Measurements from ENCODE around the gene RAB22A. TPM values are rescaled to one million over a fixed set of nuclear protein-coding genes. Genes with fewer than 3 reads are reported as not detected.
A peak's percentile ranks its signal among the peaks of the same experiment; 100 is the strongest.

RAB22A gene
- total RNA-seq, 1 experiment from 2014 or later: 18.4 TPM

DNA sequence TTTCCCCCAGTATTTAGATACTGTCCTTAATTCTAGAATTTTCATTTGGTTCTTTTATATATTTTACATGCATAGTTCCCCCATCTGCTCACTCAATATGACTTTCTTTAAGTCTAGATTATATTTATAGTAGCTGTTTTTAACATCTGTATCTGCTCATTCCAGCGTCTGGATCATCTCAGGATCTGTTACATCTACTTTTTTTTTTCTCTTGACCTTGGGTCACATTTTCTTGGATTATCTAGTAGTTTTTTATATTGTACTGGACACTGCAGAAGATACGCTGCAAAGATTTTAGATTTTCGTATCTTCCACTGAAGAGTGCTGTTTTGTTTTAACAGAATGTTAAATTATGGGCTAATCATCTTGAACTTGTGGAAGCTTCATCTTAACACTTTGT is 20.7 kb downstream of the RAB22A start:
- ChIA-PET POLR2A (interaction anchor here (0.7 to 1.0 kb wide), 2 partner anchors 9 to 12 kb away, joined by 3 read pairs; no protein-coding TSS in a partner anchor), CTCF (interaction anchor here (0.6 to 0.7 kb wide), 3 partner anchors 10 to 1220 kb away, joined by 3 to 4 read pairs (median 3); no protein-coding TSS in a partner anchor)
- no peaks in the 10 kb centered on the region for H3K9me3 Mint-ChIP-seq (ENCODE audit: unreplicated experiment)
- TF ChIP-seq, protein P1, sequence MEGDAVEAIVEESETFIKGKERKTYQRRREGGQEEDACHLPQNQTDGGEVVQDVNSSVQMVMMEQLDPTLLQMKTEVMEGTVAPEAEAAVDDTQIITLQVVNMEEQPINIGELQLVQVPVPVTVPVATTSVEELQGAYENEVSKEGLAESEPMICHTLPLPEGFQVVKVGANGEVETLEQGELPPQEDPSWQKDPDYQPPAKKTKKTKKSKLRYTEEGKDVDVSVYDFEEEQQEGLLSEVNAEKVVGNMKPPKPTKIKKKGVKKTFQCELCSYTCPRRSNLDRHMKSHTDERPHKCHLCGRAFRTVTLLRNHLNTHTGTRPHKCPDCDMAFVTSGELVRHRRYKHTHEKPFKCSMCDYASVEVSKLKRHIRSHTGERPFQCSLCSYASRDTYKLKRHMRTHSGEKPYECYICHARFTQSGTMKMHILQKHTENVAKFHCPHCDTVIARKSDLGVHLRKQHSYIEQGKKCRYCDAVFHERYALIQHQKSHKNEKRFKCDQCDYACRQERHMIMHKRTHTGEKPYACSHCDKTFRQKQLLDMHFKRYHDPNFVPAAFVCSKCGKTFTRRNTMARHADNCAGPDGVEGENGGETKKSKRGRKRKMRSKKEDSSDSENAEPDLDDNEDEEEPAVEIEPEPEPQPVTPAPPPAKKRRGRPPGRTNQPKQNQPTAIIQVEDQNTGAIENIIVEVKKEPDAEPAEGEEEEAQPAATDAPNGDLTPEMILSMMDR (IDR thresholded peaks at IDR 0.05; ENCODE audit: unreplicated experiment): no peak
- BruUV-seq (replicated peaks): no TSS peak
- DNase-seq (ENCODE audit: unreplicated experiment): no peak
- intact Hi-C loops (cut with micrococcal nuclease): no loop called here
- peaks cover 6% of the 10 kb centered on the region for H3K4me1 Mint-ChIP-seq (ENCODE audit: insufficient read depth, unreplicated experiment)
- H3K4me3 Mint-ChIP-seq (ENCODE audit: unreplicated experiment): no peak overlapping the region
- no peaks in the 10 kb centered on the region for H3K27me3 Mint-ChIP-seq (ENCODE audit: insufficient read depth, unreplicated experiment)
- no peak overlapping the region for H3K27ac Mint-ChIP-seq (ENCODE audit: low read depth, unreplicated experiment)
- peaks cover 12% of the 10 kb centered on the region for H3K36me3 Mint-ChIP-seq (ENCODE audit: insufficient read depth, unreplicated experiment)

DNA sequence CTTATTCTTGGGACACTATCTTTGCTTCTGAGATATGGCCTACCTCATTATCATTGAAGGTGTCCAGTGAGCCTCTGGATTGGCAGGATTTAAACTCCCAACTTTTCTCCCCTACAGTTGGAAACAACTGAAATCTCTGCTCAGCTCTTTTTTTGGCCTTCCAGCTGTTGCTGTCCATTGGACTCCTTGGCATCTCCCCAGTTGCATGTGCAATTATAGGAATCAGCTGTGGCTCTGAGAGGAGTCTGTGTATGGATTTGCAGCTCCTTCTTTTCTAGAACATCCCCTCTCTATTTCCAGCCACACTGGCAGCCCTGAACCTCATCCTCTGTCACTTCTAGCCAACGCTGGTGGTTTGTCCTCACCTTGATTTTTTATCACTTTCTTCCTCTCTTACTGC is 21.2 kb downstream of the RAB22A start:
- H3K4me3 Mint-ChIP-seq (ENCODE audit: unreplicated experiment): no peak overlapping the region
- POLR2A ChIA-PET: interaction anchor here (0.7 to 1.0 kb wide), 3 partner anchors 10 to 13 kb away, joined by 3 read pairs; no protein-coding TSS in a partner anchor
- intact Hi-C loops (cut with micrococcal nuclease): no loop called here

DNA sequence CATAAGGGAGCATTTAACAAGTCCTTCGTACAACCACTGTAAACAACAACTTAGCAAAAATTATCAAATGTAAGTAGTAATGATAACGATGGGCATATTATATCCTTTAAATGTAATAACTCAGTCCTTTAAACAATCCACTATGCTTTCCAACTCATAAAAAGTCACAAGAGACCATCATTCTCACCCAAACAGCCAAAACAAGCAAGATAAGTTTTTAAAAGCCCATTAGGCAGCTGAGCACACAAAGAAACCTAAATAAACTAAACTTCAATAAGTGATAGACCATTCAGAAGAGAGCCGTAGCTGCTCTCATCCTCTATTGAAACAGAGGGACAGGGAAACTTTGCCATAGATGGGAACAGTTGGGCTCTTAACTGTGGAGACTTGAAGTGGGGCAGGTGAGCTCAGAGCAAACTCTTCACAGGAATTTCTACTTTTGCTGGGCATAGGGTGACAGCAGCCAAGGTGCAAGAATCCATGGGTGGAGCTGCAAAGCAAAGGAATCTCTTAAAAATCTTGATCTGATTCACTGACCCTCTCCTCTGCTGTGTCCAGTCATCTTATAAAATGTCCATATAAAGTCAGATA is 22.5 kb downstream of the RAB22A start:
- no TSS peak for BruUV-seq (replicated peaks)
- POLR2A ChIA-PET: interaction anchor here (0.7 to 1.6 kb wide), 3 partner anchors 10 to 980 kb away, joined by 3 to 4 read pairs (median 3); no protein-coding TSS in a partner anchor
- Mint-ChIP-seq H3K9me3 (ENCODE audit: unreplicated experiment) (no peaks in the 10 kb centered on the region), H3K27ac (ENCODE audit: low read depth, unreplicated experiment) (no peak overlapping the region), H3K36me3 (ENCODE audit: insufficient read depth, unreplicated experiment) (peaks cover 12% of the 10 kb centered on the region), H3K4me3 (ENCODE audit: unreplicated experiment) (no peak overlapping the region), H3K4me1 (ENCODE audit: insufficient read depth, unreplicated experiment) (peaks cover 6% of the 10 kb centered on the region), H3K27me3 (ENCODE audit: insufficient read depth, unreplicated experiment) (no peaks in the 10 kb centered on the region)
- DNase-seq (ENCODE audit: unreplicated experiment): no peak
- TF ChIP-seq, protein P1 (IDR thresholded peaks at IDR 0.05; ENCODE audit: unreplicated experiment): no peak
- CTCF ChIA-PET: interaction anchor here (0.8 to 1.8 kb wide), 2 partner anchors 10 to 232 kb away, joined by 3 to 5 read pairs; no protein-coding TSS in a partner anchor
- intact Hi-C loops (cut with micrococcal nuclease): no loop called here

More for the DNA sequence above, 21.2 kb downstream of the RAB22A start:
- Mint-ChIP-seq H3K36me3 (ENCODE audit: insufficient read depth, unreplicated experiment) (peaks cover 12% of the 10 kb centered on the region), H3K9me3 (ENCODE audit: unreplicated experiment) (no peaks in the 10 kb centered on the region), H3K27ac (ENCODE audit: low read depth, unreplicated experiment) (no peak overlapping the region), H3K4me1 (ENCODE audit: insufficient read depth, unreplicated experiment) (peaks cover 6% of the 10 kb centered on the region), H3K27me3 (ENCODE audit: insufficient read depth, unreplicated experiment) (no peaks in the 10 kb centered on the region)
- CTCF ChIA-PET: interaction anchor here (0.6 to 1.8 kb wide), 3 partner anchors 9 to 1219 kb away, joined by 3 to 5 read pairs (median 4); no protein-coding TSS in a partner anchor
- DNase-seq (ENCODE audit: unreplicated experiment): no peak
- TF ChIP-seq, protein P1 (IDR thresholded peaks at IDR 0.05; ENCODE audit: unreplicated experiment): no peak
- no TSS peak for BruUV-seq (replicated peaks)

DNA sequence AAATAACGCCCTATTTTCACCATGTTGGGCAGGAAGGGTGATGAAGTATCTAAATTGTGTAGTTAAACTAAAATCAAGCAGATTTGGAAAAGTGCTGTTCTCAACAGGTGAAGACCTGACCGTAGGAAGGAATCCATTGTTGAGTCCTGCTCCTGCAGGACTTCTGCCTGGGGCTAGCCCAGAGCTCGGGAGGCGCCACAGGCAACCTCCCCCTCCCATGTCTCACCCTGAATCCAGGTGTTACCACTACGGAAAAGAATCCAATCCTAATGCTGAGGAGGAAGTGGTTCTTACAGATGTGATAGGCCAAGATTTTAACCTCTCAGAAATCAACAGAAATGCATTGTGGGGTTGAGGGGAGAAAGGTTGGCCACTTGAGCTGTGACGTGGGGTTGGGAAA is 30.2 kb downstream of the RAB22A start:
- Mint-ChIP-seq H3K4me1 (ENCODE audit: insufficient read depth, unreplicated experiment) (peaks cover 24% of the 10 kb centered on the region), H3K36me3 (ENCODE audit: insufficient read depth, unreplicated experiment) (peaks cover 10% of the 10 kb centered on the region), H3K27me3 (ENCODE audit: insufficient read depth, unreplicated experiment) (no peaks in the 10 kb centered on the region), H3K4me3 (ENCODE audit: unreplicated experiment) (no peak overlapping the region), H3K9me3 (ENCODE audit: unreplicated experiment) (no peaks in the 10 kb centered on the region), H3K27ac (ENCODE audit: low read depth, unreplicated experiment) (peak overlapping the region; percentile 81)
- DNase-seq (ENCODE audit: unreplicated experiment): no peak
- ChIA-PET CTCF (interaction anchor here (0.5 kb wide), 1 partner anchor 92 kb away, joined by 3 read pairs; no protein-coding TSS in a partner anchor), POLR2A (interaction anchor here (0.9 to 1.0 kb wide), 2 partner anchors 9 to 49 kb away, joined by 3 to 4 read pairs; partner anchors contain the start of gene VAPB)
- no TSS peak for BruUV-seq (replicated peaks)
- intact Hi-C loops (cut with micrococcal nuclease): no loop called here
- TF ChIP-seq, protein P1 (IDR thresholded peaks at IDR 0.05; ENCODE audit: unreplicated experiment): no peak
